ENCODE results near the gene PRRG4.
"Not testable (repeated sequence)": the region's sequence is repeated elsewhere in the genome, so short reads cannot be mapped to it uniquely, and the experiment has no call there.

PRRG4 gene

DNA sequence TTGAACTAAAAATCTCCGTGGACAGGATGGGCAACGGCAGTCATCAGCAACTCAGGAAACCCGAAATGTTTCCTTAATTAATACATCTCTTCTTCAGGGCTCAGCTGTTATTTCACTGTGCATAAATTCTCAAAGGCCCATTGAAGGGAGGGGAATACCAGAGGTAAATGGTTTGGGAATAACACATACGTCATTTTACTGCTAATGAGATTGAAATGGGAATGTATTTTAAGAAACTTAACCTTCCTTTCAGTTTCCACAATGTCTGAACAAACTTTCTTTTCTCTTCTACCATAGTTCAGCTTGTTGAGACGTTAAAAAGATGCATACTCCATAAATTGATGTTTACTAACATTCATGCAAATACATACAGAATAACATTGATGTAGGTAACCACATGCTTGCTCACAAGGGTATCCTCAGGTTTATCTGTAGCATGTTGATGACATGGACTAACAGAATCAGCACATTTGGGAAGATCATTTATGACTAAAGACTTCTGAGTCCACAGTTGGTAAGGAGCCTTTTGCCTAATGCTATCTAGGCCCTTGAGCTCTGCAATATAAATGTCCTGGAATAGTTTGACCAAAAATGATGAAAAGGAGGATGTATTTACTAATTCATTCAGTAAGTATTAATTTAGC lies 7.7 kb upstream of the PRRG4 start:
- no peak overlapping the region for H2BK120ac ChIP-seq (ENCODE audit: low read depth, low read length)
- DNase-seq (ENCODE audit: low spot score): no peak
- H3K4me3 ChIP-seq (ENCODE audit: low read length in 2 of 2): no peak overlapping the region
- H4K91ac ChIP-seq (ENCODE audit: low read depth, low read length, poor library complexity): no peak overlapping the region
- H3K9ac ChIP-seq (ENCODE audit: low read depth, low read length, poor library complexity): no peak overlapping the region
- no peaks in the 10 kb centered on the region for H3K36me3 ChIP-seq (replicated peaks in 1 of 2; ENCODE audit: control insufficient read depth in 2 of 2, insufficient read depth in 2 of 2, low read length in 2 of 2)
- no peaks in the 10 kb centered on the region for H3K4me1 ChIP-seq (ENCODE audit: control insufficient read depth in 2 of 2, insufficient read depth in 1 of 2, low read depth in 1 of 2, low read length in 2 of 2)
- no peak overlapping the region for H3K4me2 ChIP-seq (ENCODE audit: insufficient read depth, low read length, poor library complexity, severe bottlenecking)
- no peak overlapping the region for H2BK15ac ChIP-seq (ENCODE audit: low read length)
- no peak overlapping the region for H3K14ac ChIP-seq (ENCODE audit: low read length)
- no peak overlapping the region for H3K23ac ChIP-seq (ENCODE audit: low read depth, low read length, poor library complexity)
- H3K9me3 ChIP-seq (replicated peaks in 1 of 2; ENCODE audit: control insufficient read depth in 2 of 2, insufficient read depth in 1 of 2, low read depth in 1 of 2, low read length in 2 of 2): no peaks in the 10 kb centered on the region
- no peak overlapping the region for H4K8ac ChIP-seq (ENCODE audit: low read depth, low read length)
- H2BK12ac ChIP-seq (ENCODE audit: low read length): no peak overlapping the region
- no peak overlapping the region for H2AFZ ChIP-seq (ENCODE audit: low read length)
- H3K27me3 ChIP-seq (ENCODE audit: control insufficient read depth in 3 of 3, insufficient read depth in 3 of 3, low read depth in 1 of 3, low read length in 3 of 3): peaks cover 0 to 16% (median 0%) of the 10 kb centered on the region in 3 experiments
- H3K18ac ChIP-seq (ENCODE audit: low read length): no peak overlapping the region
- no peak overlapping the region for H3K4ac ChIP-seq (ENCODE audit: low read length)
- H3K79me1 ChIP-seq (ENCODE audit: low read depth, low read length): no peaks in the 10 kb centered on the region
- H2AK5ac ChIP-seq (ENCODE audit: low read depth, low read length): no peak overlapping the region
- H2BK5ac ChIP-seq (ENCODE audit: low read length): no peak overlapping the region
- WGBS, 2 donors (ENCODE audit: extremely low coverage in 2 of 2, insufficient read length in 2 of 2, insufficient replicate concordance in 1 of 2): no CpG with 5 or more reads among the region's 5 CpGs
- H3K27ac ChIP-seq (replicated peaks; ENCODE audit: low read length): no peak overlapping the region

GRCh38 chr11:32823617-32824016 lies 6.1 kb upstream of the PRRG4 start:
- H3K27me3 ChIP-seq (ENCODE audit: control insufficient read depth in 3 of 3, insufficient read depth in 3 of 3, low read depth in 1 of 3, low read length in 3 of 3): peaks cover 0 to 28% (median 2%) of the 10 kb centered on the region in 3 experiments
- DNase-seq (ENCODE audit: low spot score); H2BK120ac ChIP-seq (ENCODE audit: low read depth, low read length); H3K4me3 ChIP-seq (ENCODE audit: low read length in 2 of 2); H3K23ac ChIP-seq (ENCODE audit: low read depth, low read length, poor library complexity); H3K4ac ChIP-seq (ENCODE audit: low read length); H2BK5ac ChIP-seq (ENCODE audit: low read length); H2BK15ac ChIP-seq (ENCODE audit: low read length); H3K36me3 ChIP-seq (replicated peaks in 1 of 2; ENCODE audit: control insufficient read depth in 2 of 2, insufficient read depth in 2 of 2, low read length in 2 of 2); H3K9ac ChIP-seq (ENCODE audit: low read depth, low read length, poor library complexity); H2BK12ac ChIP-seq (ENCODE audit: low read length); H2AFZ ChIP-seq (ENCODE audit: low read length); H2AK5ac ChIP-seq (ENCODE audit: low read depth, low read length); H3K14ac ChIP-seq (ENCODE audit: low read length); H3K18ac ChIP-seq (ENCODE audit: low read length); H3K9me3 ChIP-seq (replicated peaks in 1 of 2; ENCODE audit: control insufficient read depth in 2 of 2, insufficient read depth in 1 of 2, low read depth in 1 of 2, low read length in 2 of 2); H4K91ac ChIP-seq (ENCODE audit: low read depth, low read length, poor library complexity); H3K4me2 ChIP-seq (ENCODE audit: insufficient read depth, low read length, poor library complexity, severe bottlenecking); H3K27ac ChIP-seq (replicated peaks; ENCODE audit: low read length); H4K8ac ChIP-seq (ENCODE audit: low read depth, low read length); H3K4me1 ChIP-seq (ENCODE audit: control insufficient read depth in 2 of 2, insufficient read depth in 1 of 2, low read depth in 1 of 2, low read length in 2 of 2); H3K79me1 ChIP-seq (ENCODE audit: low read depth, low read length): not testable (repeated sequence)
- WGBS, 2 donors (ENCODE audit: extremely low coverage in 2 of 2, insufficient read length in 2 of 2, insufficient replicate concordance in 1 of 2): no CpG with 5 or more reads among the region's 3 CpGs

GRCh38 chr11:32826113-32826512 lies 3.6 kb upstream of the PRRG4 start:
- no peak for DNase-seq (ENCODE audit: low spot score)
- WGBS, 2 donors (ENCODE audit: extremely low coverage in 2 of 2, insufficient read length in 2 of 2, insufficient replicate concordance in 1 of 2): no CpG with 5 or more reads among the region's 3 CpGs

DNA sequence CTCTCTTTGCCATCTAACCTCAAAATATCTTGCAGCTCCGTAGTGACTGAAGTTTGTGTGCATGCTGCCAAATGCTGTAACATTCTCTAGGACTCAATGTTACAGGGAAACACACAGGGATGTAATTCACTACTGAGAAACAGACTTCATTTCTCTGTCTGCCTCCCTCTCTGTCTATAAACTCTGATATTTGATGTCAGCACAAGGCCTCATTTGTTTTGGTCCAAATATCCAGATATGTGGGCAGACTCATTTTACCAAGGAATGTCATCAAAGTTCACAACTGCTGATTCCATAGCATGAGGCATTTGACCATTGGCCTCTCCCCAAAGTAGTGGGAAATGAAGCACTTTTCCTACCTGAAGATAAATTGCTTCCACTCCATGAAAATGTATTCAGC lies 2.5 kb upstream of the PRRG4 start:
- no peaks in the 10 kb centered on the region for H3K36me3 ChIP-seq (replicated peaks in 1 of 2; ENCODE audit: control insufficient read depth in 2 of 2, insufficient read depth in 2 of 2, low read length in 2 of 2)
- no peak overlapping the region for H2BK12ac ChIP-seq (ENCODE audit: low read length)
- H3K27me3 ChIP-seq (ENCODE audit: control insufficient read depth in 3 of 3, insufficient read depth in 3 of 3, low read depth in 1 of 3, low read length in 3 of 3): peaks cover 4 to 59% (median 27%) of the 10 kb centered on the region in 3 experiments
- no peak overlapping the region for H3K14ac ChIP-seq (ENCODE audit: low read length)
- H3K9ac ChIP-seq (ENCODE audit: low read depth, low read length, poor library complexity): no peak overlapping the region
- H3K79me1 ChIP-seq (ENCODE audit: low read depth, low read length): no peaks in the 10 kb centered on the region
- no peak overlapping the region for H3K4me3 ChIP-seq (ENCODE audit: low read length in 2 of 2)
- peaks cover 0 to 2% of the 10 kb centered on the region in 2 donors for H3K9me3 ChIP-seq (replicated peaks in 1 of 2; ENCODE audit: control insufficient read depth in 2 of 2, insufficient read depth in 1 of 2, low read depth in 1 of 2, low read length in 2 of 2)
- no peak overlapping the region for H3K4ac ChIP-seq (ENCODE audit: low read length)
- no peak overlapping the region for H4K91ac ChIP-seq (ENCODE audit: low read depth, low read length, poor library complexity)
- no peak overlapping the region for H2BK5ac ChIP-seq (ENCODE audit: low read length)
- H2AK5ac ChIP-seq (ENCODE audit: low read depth, low read length): no peak overlapping the region
- WGBS, 2 donors (ENCODE audit: extremely low coverage in 2 of 2, insufficient read length in 2 of 2, insufficient replicate concordance in 1 of 2): no CpG with 5 or more reads among the region's 1 CpG
- H3K23ac ChIP-seq (ENCODE audit: low read depth, low read length, poor library complexity): no peak overlapping the region
- H4K8ac ChIP-seq (ENCODE audit: low read depth, low read length): no peak overlapping the region
- H2BK15ac ChIP-seq (ENCODE audit: low read length): no peak overlapping the region
- no peak overlapping the region for H3K18ac ChIP-seq (ENCODE audit: low read length)
- DNase-seq (ENCODE audit: low spot score): no peak
- H2BK120ac ChIP-seq (ENCODE audit: low read depth, low read length): no peak overlapping the region
- no peak overlapping the region for H3K4me2 ChIP-seq (ENCODE audit: insufficient read depth, low read length, poor library complexity, severe bottlenecking)
- no peaks in the 10 kb centered on the region for H3K4me1 ChIP-seq (ENCODE audit: control insufficient read depth in 2 of 2, insufficient read depth in 1 of 2, low read depth in 1 of 2, low read length in 2 of 2)
- H2AFZ ChIP-seq (ENCODE audit: low read length): no peak overlapping the region
- no peak overlapping the region for H3K27ac ChIP-seq (replicated peaks; ENCODE audit: low read length)

More at GRCh38 chr11:32826113-32826512, 3.6 kb upstream of the PRRG4 start:
- H3K27ac ChIP-seq (replicated peaks; ENCODE audit: low read length): no peak overlapping the region
- no peaks in the 10 kb centered on the region for H3K79me1 ChIP-seq (ENCODE audit: low read depth, low read length)
- H3K4me2 ChIP-seq (ENCODE audit: insufficient read depth, low read length, poor library complexity, severe bottlenecking): no peak overlapping the region
- H3K14ac ChIP-seq (ENCODE audit: low read length): no peak overlapping the region
- H3K4me1 ChIP-seq (ENCODE audit: control insufficient read depth in 2 of 2, insufficient read depth in 1 of 2, low read depth in 1 of 2, low read length in 2 of 2): no peaks in the 10 kb centered on the region
- H3K4ac ChIP-seq (ENCODE audit: low read length): no peak overlapping the region
- H2BK12ac ChIP-seq (ENCODE audit: low read length): no peak overlapping the region
- no peak overlapping the region for H3K9ac ChIP-seq (ENCODE audit: low read depth, low read length, poor library complexity)
- H3K18ac ChIP-seq (ENCODE audit: low read length): no peak overlapping the region
- H2BK120ac ChIP-seq (ENCODE audit: low read depth, low read length): no peak overlapping the region
- no peak overlapping the region for H3K23ac ChIP-seq (ENCODE audit: low read depth, low read length, poor library complexity)
- H2BK5ac ChIP-seq (ENCODE audit: low read length): no peak overlapping the region
- no peak overlapping the region for H4K8ac ChIP-seq (ENCODE audit: low read depth, low read length)
- H3K27me3 ChIP-seq (ENCODE audit: control insufficient read depth in 3 of 3, insufficient read depth in 3 of 3, low read depth in 1 of 3, low read length in 3 of 3): peaks cover 4 to 52% (median 23%) of the 10 kb centered on the region in 3 experiments
- peaks cover 0 to 2% of the 10 kb centered on the region in 2 donors for H3K9me3 ChIP-seq (replicated peaks in 1 of 2; ENCODE audit: control insufficient read depth in 2 of 2, insufficient read depth in 1 of 2, low read depth in 1 of 2, low read length in 2 of 2)
- no peak overlapping the region for H2BK15ac ChIP-seq (ENCODE audit: low read length)
- H2AFZ ChIP-seq (ENCODE audit: low read length): no peak overlapping the region
- H3K36me3 ChIP-seq (replicated peaks in 1 of 2; ENCODE audit: control insufficient read depth in 2 of 2, insufficient read depth in 2 of 2, low read length in 2 of 2): no peaks in the 10 kb centered on the region
- H3K4me3 ChIP-seq (ENCODE audit: low read length in 2 of 2): no peak overlapping the region
- H2AK5ac ChIP-seq (ENCODE audit: low read depth, low read length): no peak overlapping the region
- no peak overlapping the region for H4K91ac ChIP-seq (ENCODE audit: low read depth, low read length, poor library complexity)

All from neuronal stem cell (in vitro differentiated cells).